Measurements from ENCODE around the gene KIAA1328. TPM values are rescaled to one million over a fixed set of nuclear protein-coding genes. Genes with fewer than 3 reads are reported as not detected.

The KIAA1328 gene
- total and polyA plus RNA-seq, 11 donors: 1.4 to 6.4 (median 4.0) TPM

DNA sequence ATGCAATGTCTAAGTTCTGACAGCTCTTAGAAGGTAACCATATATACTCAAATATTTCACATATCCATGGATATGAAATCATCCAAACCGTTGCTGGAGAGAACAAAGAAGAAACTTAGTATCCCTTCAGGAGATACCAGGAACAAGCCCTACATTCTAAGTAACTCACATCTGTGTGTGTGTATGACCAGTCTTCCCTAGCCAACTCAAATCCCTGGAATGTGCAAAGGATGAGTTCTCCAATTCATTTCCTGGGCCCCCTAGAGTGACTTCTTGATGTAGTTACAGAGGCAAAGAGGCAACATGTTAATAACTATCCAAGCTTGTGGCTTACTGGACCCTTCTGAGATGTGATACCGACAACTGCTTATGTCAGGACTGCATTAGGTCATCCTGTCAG lies 20.2 kb upstream of the KIAA1328 start:
- ATAC-seq (no peak), DNase-seq (no peak)
- no peak for TF ChIP-seq POLR2A (IDR thresholded peaks at IDR 0.05)
- TF ChIP-seq, protein P1, sequence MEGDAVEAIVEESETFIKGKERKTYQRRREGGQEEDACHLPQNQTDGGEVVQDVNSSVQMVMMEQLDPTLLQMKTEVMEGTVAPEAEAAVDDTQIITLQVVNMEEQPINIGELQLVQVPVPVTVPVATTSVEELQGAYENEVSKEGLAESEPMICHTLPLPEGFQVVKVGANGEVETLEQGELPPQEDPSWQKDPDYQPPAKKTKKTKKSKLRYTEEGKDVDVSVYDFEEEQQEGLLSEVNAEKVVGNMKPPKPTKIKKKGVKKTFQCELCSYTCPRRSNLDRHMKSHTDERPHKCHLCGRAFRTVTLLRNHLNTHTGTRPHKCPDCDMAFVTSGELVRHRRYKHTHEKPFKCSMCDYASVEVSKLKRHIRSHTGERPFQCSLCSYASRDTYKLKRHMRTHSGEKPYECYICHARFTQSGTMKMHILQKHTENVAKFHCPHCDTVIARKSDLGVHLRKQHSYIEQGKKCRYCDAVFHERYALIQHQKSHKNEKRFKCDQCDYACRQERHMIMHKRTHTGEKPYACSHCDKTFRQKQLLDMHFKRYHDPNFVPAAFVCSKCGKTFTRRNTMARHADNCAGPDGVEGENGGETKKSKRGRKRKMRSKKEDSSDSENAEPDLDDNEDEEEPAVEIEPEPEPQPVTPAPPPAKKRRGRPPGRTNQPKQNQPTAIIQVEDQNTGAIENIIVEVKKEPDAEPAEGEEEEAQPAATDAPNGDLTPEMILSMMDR (IDR thresholded peaks at IDR 0.05): no peak
- Histone ChIP-seq H3K9me3 (no peaks in the 10 kb centered on the region), H3K4me1 (peaks cover 0 to 20% (median 5%) of the 10 kb centered on the region in 12 donors), H3K27ac (no peak overlapping the region), H3K27me3 (no peaks in the 10 kb centered on the region), H3K36me3 (peaks cover 0 to 48% (median 24%) of the 10 kb centered on the region in 9 donors), H3K4me3 (no peak overlapping the region)
- 76 to 88% (median 84%) methylated on average over 2 of the region's 2 CpGs for WGBS, 4 donors
- intact Hi-C loops (cut with DNase I): loop anchor here in 7 of 10 donors (1.0 to 10.0 kb wide), 8 partner anchors 36 to 714 kb away; no protein-coding TSS in a partner anchor

DNA sequence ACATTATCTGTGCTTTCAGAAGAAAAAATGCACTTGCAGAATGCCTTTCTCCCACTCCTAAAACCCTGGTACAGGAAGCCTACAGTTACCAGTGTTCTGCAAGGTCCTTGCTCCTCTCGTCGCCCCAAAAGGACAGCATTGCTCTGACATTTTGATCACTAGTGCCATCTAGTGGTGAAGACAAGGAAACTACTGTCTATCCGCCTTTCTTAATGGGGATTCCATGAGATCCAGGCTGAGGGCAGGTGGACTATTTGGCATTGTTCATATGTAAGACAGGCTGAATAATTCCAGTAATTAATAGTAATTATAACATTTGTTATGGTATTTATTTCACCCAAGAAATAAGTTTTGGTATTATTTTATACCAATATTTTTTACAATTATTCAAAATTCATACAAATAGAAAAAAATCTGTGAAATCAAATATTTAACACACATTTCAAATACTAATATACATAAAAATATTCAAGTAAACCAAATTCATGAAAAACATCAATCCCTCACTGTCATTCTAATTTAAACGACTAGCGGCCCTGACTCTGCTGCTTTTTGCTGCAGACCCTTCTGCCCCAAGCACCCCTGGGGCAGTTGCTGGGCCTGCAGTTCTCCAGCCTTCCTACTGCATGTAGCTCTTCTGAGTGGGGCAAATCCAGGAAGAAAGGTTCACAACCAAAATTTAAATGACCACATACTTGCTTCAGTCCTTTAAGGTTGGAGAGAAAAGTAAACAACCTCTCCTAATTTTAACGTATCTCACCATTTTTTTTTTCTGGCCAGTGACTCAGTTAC lies 19.1 kb upstream of the KIAA1328 start:
- Histone ChIP-seq H3K36me3 (peaks cover 0 to 45% (median 14%) of the 10 kb centered on the region in 9 donors), H3K27ac (no peak overlapping the region), H3K4me3 (no peak overlapping the region), H3K27me3 (no peaks in the 10 kb centered on the region), H3K9me3 (no peaks in the 10 kb centered on the region), H3K4me1 (peaks cover 0 to 22% (median 6%) of the 10 kb centered on the region in 12 donors)
- intact Hi-C loops (cut with DNase I): loop anchor here in 8 of 10 donors (1.0 to 10.0 kb wide), 8 partner anchors 37 to 715 kb away; no protein-coding TSS in a partner anchor
- 39 to 46% (median 42%) methylated on average over 6 of the region's 6 CpGs for WGBS, 4 donors
- DNase-seq (peak in 2 of 5 donors; percentile 21 to 29), ATAC-seq (peak in 3 of 4 donors; percentile 77 to 83 (median 80))
- no peak for TF ChIP-seq POLR2A (IDR thresholded peaks at IDR 0.05)
- TF ChIP-seq, protein P1 (IDR thresholded peaks at IDR 0.05): peak; percentile 70 to 88 (median 81)

DNA sequence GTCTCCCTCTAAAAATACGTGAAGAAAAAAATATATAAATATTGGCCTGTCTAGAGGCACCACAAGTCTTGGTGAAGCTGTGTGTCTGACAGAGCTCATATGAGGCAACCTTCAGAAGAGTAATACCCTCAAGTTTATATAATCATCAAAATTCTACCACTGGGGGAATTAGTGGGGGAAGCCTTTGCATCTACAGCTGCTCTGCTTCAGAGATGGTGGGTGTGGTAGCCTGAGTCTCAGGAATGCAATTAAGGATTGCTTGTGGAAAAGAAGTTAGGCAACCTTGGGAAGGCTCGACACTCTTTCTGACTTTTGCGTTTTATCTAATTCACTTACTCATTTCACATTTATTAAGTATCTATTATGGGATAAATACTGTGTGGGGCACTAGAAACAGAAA lies 17.5 kb upstream of the KIAA1328 start:
- WGBS, 4 donors: 89 to 92% (median 89%) methylated on average over 3 of the region's 3 CpGs
- Histone ChIP-seq H3K4me3 (no peak overlapping the region), H3K4me1 (peaks cover 0 to 28% (median 11%) of the 10 kb centered on the region in 12 donors), H3K27me3 (no peaks in the 10 kb centered on the region), H3K27ac (no peak overlapping the region), H3K36me3 (peaks cover 0 to 44% (median 7%) of the 10 kb centered on the region in 9 donors), H3K9me3 (no peaks in the 10 kb centered on the region)
- ATAC-seq (no peak), DNase-seq (no peak)
- intact Hi-C loops (cut with DNase I): loop anchor here in 1 of 10 donors (5.0 kb wide), 1 partner anchor 124 kb away; no protein-coding TSS in a partner anchor
- no peak for TF ChIP-seq POLR2A (IDR thresholded peaks at IDR 0.05)
- TF ChIP-seq, protein P1 (IDR thresholded peaks at IDR 0.05): no peak

DNA sequence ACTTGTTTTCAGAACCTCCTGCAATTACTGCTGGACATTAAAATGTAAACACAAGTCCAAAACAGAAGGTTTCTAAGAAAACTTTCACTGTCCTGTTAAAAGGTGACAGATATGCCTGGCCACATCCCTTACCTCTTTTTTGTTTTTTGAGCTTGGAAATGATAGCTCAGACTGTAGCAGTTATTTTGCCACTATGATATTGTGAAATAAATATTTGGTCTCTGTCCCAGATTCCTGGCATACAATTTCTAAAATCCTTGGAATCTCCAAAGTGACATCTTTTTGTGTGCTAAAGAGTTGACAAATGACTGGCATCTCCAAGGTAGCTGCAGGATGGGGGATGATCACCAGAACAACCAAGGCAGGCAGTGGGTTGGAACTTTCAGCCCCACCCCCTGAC lies 17.0 kb upstream of the KIAA1328 start:
- ATAC-seq: no peak
- Histone ChIP-seq H3K4me3 (no peak overlapping the region), H3K36me3 (peaks cover 0 to 44% (median 5%) of the 10 kb centered on the region in 9 donors), H3K27ac (peak overlapping the region in 1 of 12 donors; percentile 11), H3K27me3 (no peaks in the 10 kb centered on the region), H3K4me1 (peaks cover 0 to 28% (median 11%) of the 10 kb centered on the region in 12 donors), H3K9me3 (no peaks in the 10 kb centered on the region)
- DNase-seq: no peak
- no peak for TF ChIP-seq POLR2A (IDR thresholded peaks at IDR 0.05)
- TF ChIP-seq, protein P1 (IDR thresholded peaks at IDR 0.05): no peak
- intact Hi-C loops (cut with DNase I): loop anchor here in 1 of 10 donors (5.0 kb wide), 1 partner anchor 125 kb away; no protein-coding TSS in a partner anchor

Data from heart left ventricle (tissue), 16 donors.